ENCODE results near the gene CBX8.

CBX8 gene

GRCh38 chr17:79834565-79835469 lies 37.9 kb upstream of the CBX8 start:
- H3K9me3 ChIP-seq (ENCODE audit: control insufficient read depth, insufficient read depth, low read length), result no peaks in the 10 kb centered on the region
- DNase-seq (ENCODE audit: low read depth, low spot score), result no peak
- H3K36me3 ChIP-seq (ENCODE audit: control insufficient read depth, insufficient read depth, low read length), result no peaks in the 10 kb centered on the region
- H3K4me1 ChIP-seq (ENCODE audit: control insufficient read depth, insufficient read depth, low read length), result peaks cover 23% of the 10 kb centered on the region
- H3K4me3 ChIP-seq (ENCODE audit: low read length), result no peak overlapping the region
- H3K27ac ChIP-seq (ENCODE audit: low read length), result no peak overlapping the region
- H3K27me3 ChIP-seq (ENCODE audit: control insufficient read depth, insufficient read depth, low read length), result peaks cover 55% of the 10 kb centered on the region
- no CpG with 5 or more reads among the region's 61 CpGs for WGBS (ENCODE audit: insufficient coverage, insufficient read length)

DNA sequence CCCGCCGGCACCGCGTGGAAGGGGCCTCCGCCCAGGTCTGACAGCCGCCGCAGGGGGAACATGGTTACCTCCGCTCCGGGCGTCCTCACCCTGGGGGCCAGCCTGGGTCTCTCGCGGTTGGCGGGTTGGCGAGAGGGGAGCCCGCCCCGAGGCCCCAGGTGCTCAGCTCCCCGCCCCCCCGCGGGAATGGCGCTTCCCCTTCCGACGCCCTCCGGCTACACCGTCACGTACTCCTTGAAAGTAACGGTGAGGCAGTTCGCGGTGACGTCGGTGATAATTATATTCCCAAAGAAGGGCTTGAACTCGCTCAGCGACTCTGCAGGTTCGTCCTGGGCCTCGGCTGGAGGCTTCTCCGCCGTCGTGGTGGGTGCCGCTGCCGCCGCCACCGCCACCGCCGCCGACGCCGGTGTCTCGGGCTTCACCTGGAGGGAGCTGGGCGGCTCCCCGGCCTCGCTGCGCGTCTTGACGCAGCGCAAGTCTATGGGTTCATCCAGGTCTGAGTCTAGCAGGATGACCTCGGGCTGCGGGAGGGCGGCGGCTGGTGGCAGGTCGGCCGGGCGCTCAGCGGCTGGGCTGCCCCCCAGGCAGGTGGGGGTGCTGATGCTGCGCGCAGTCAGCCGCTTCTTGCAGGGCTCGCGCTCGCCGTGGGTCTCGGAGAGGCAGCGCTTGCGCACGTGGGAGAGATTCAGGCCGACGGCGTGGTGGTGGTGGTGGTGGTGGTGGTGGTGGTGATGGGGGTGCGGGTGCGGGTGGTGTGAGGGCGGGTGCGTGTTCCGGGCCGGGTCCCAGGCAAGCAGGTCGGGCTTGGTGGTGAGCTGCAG lies 37.1 kb upstream of the CBX8 start:
- Histone ChIP-seq H3K27ac (ENCODE audit: low read length) (no peak overlapping the region), H3K4me1 (ENCODE audit: control insufficient read depth, insufficient read depth, low read length) (peaks cover 23% of the 10 kb centered on the region), H3K36me3 (ENCODE audit: control insufficient read depth, insufficient read depth, low read length) (no peaks in the 10 kb centered on the region), H3K9me3 (ENCODE audit: control insufficient read depth, insufficient read depth, low read length) (no peaks in the 10 kb centered on the region), H3K27me3 (ENCODE audit: control insufficient read depth, insufficient read depth, low read length) (peaks cover 63% of the 10 kb centered on the region), H3K4me3 (ENCODE audit: low read length) (no peak overlapping the region)
- no CpG with 5 or more reads among the region's 83 CpGs for WGBS (ENCODE audit: insufficient coverage, insufficient read length)
- DNase-seq (ENCODE audit: low read depth, low spot score), result no peak

GRCh38 chr17:79833110-79833450 lies 36.2 kb upstream of the CBX8 start:
- no peaks in the 10 kb centered on the region for H3K36me3 ChIP-seq (ENCODE audit: control insufficient read depth, insufficient read depth, low read length)
- H3K27ac ChIP-seq (ENCODE audit: low read length), result no peak overlapping the region
- H3K9me3 ChIP-seq (ENCODE audit: control insufficient read depth, insufficient read depth, low read length), result no peaks in the 10 kb centered on the region
- peaks cover 64% of the 10 kb centered on the region for H3K27me3 ChIP-seq (ENCODE audit: control insufficient read depth, insufficient read depth, low read length)
- no peak overlapping the region for H3K4me3 ChIP-seq (ENCODE audit: low read length)
- peaks cover 23% of the 10 kb centered on the region for H3K4me1 ChIP-seq (ENCODE audit: control insufficient read depth, insufficient read depth, low read length)
- DNase-seq (ENCODE audit: low read depth, low spot score), result no peak
- no CpG with 5 or more reads among the region's 7 CpGs for WGBS (ENCODE audit: insufficient coverage, insufficient read length)

- Histone ChIP-seq H3K27ac (ENCODE audit: low read length) (no peak overlapping the region), H3K36me3 (ENCODE audit: control insufficient read depth, insufficient read depth, low read length) (no peaks in the 10 kb centered on the region), H3K9me3 (ENCODE audit: control insufficient read depth, insufficient read depth, low read length) (no peaks in the 10 kb centered on the region), H3K4me3 (ENCODE audit: low read length) (peak overlapping the region; percentile 18; the same call in 1 of the 2 replicates), H3K4me1 (ENCODE audit: control insufficient read depth, insufficient read depth, low read length) (peaks cover 21% of the 10 kb centered on the region), H3K27me3 (ENCODE audit: control insufficient read depth, insufficient read depth, low read length) (peaks cover 60% of the 10 kb centered on the region)
- no peak for DNase-seq (ENCODE audit: low read depth, low spot score)
- no CpG with 5 or more reads among the region's 72 CpGs for WGBS (ENCODE audit: insufficient coverage, insufficient read length)
These were observed 35.6 kb upstream of the CBX8 start for GRCh38 chr17:79832218-79833109.

GRCh38 chr17:79831265-79832217 lies 34.7 kb upstream of the CBX8 start:
- Histone ChIP-seq H3K4me3 (ENCODE audit: low read length) (peak overlapping the region; percentile 18; the same call in 1 of the 2 replicates), H3K36me3 (ENCODE audit: control insufficient read depth, insufficient read depth, low read length) (no peaks in the 10 kb centered on the region; the same call in 1 of the 2 replicates), H3K27ac (ENCODE audit: low read length) (no peak overlapping the region), H3K9me3 (ENCODE audit: control insufficient read depth, insufficient read depth, low read length) (no peaks in the 10 kb centered on the region), H3K4me1 (ENCODE audit: control insufficient read depth, insufficient read depth, low read length) (peaks cover 16% of the 10 kb centered on the region), H3K27me3 (ENCODE audit: control insufficient read depth, insufficient read depth, low read length) (peaks cover 58% of the 10 kb centered on the region)
- no CpG with 5 or more reads among the region's 33 CpGs for WGBS (ENCODE audit: insufficient coverage, insufficient read length)
- no peak for DNase-seq (ENCODE audit: low read depth, low spot score)

- no peak for DNase-seq (ENCODE audit: low read depth, low spot score)
- WGBS (ENCODE audit: insufficient coverage, insufficient read length), result no CpG with 5 or more reads among the region's 8 CpGs
- no peaks in the 10 kb centered on the region for H3K9me3 ChIP-seq (ENCODE audit: control insufficient read depth, insufficient read depth, low read length)
- no peak overlapping the region for H3K4me3 ChIP-seq (ENCODE audit: low read length)
- H3K36me3 ChIP-seq (ENCODE audit: control insufficient read depth, insufficient read depth, low read length), result no peaks in the 10 kb centered on the region; the same call in 1 of the 2 replicates
- peaks cover 55% of the 10 kb centered on the region for H3K27me3 ChIP-seq (ENCODE audit: control insufficient read depth, insufficient read depth, low read length)
- no peak overlapping the region for H3K27ac ChIP-seq (ENCODE audit: low read length)
- peaks cover 13% of the 10 kb centered on the region for H3K4me1 ChIP-seq (ENCODE audit: control insufficient read depth, insufficient read depth, low read length)
These were observed 33.9 kb upstream of the CBX8 start for GRCh38 chr17:79830763-79831264.

DNA sequence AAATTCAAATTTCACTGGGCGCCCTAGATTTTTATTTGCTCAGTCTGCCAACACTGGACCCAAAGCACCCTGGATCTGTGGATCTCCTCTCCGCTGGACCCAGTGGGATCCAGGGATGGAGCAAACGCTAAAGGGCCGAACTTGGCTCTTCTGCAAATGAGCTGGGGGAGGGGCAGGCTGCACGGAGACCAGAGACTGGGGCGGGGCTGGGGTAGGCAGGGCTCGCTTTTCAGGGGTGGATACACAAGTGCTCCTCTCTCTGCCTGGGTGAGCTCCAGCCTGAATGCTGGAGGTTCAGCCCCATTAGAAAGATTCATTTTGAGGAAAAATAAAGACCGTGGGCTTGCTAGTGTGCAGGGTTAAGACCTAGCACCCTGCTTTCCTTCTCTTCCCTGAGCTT lies 33.4 kb upstream of the CBX8 start:
- no peak overlapping the region for H3K27ac ChIP-seq (ENCODE audit: low read length)
- H3K9me3 ChIP-seq (ENCODE audit: control insufficient read depth, insufficient read depth, low read length), result no peaks in the 10 kb centered on the region
- H3K4me1 ChIP-seq (ENCODE audit: control insufficient read depth, insufficient read depth, low read length), result peaks cover 12% of the 10 kb centered on the region
- H3K27me3 ChIP-seq (ENCODE audit: control insufficient read depth, insufficient read depth, low read length), result peaks cover 53% of the 10 kb centered on the region
- H3K4me3 ChIP-seq (ENCODE audit: low read length), result no peak overlapping the region
- no CpG with 5 or more reads among the region's 8 CpGs for WGBS (ENCODE audit: insufficient coverage, insufficient read length)
- no peaks in the 10 kb centered on the region; the same call in 1 of the 2 replicates for H3K36me3 ChIP-seq (ENCODE audit: control insufficient read depth, insufficient read depth, low read length)
- no peak for DNase-seq (ENCODE audit: low read depth, low spot score)

GRCh38 chr17:79829457-79829856 lies 32.6 kb upstream of the CBX8 start:
- no peaks in the 10 kb centered on the region; the same call in 1 of the 2 replicates for H3K36me3 ChIP-seq (ENCODE audit: control insufficient read depth, insufficient read depth, low read length)
- no peak overlapping the region for H3K27ac ChIP-seq (ENCODE audit: low read length)
- DNase-seq (ENCODE audit: low read depth, low spot score), result no peak
- H3K9me3 ChIP-seq (ENCODE audit: control insufficient read depth, insufficient read depth, low read length), result no peaks in the 10 kb centered on the region
- H3K4me3 ChIP-seq (ENCODE audit: low read length), result no peak overlapping the region
- H3K27me3 ChIP-seq (ENCODE audit: control insufficient read depth, insufficient read depth, low read length), result peaks cover 46% of the 10 kb centered on the region
- no CpG with 5 or more reads among the region's 2 CpGs for WGBS (ENCODE audit: insufficient coverage, insufficient read length)
- H3K4me1 ChIP-seq (ENCODE audit: control insufficient read depth, insufficient read depth, low read length), result peaks cover 8% of the 10 kb centered on the region

DNA sequence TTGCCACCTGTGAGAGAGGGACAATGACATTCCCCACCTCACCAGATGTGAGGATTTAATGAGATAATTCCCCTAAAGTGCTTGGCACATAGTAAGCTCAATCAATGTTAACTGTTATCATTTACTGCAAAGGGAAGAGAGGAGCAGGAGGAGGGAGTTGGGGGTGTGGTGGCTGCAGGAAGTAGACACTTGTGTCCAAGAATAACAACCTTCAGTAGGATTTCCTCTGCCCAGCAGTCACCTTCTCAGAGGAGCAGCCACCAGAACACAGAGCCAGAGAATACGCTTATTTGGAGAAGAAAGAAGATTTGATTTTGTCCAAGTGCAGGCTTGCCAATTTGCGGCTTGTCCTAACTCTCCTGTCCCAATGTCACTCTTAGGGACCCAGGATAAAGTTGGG lies 32.1 kb upstream of the CBX8 start:
- peaks cover 7% of the 10 kb centered on the region for H3K4me1 ChIP-seq (ENCODE audit: control insufficient read depth, insufficient read depth, low read length)
- DNase-seq (ENCODE audit: low read depth, low spot score), result no peak
- H3K27me3 ChIP-seq (ENCODE audit: control insufficient read depth, insufficient read depth, low read length), result peaks cover 42% of the 10 kb centered on the region
- H3K27ac ChIP-seq (ENCODE audit: low read length), result no peak overlapping the region
- no CpG with 5 or more reads among the region's 2 CpGs for WGBS (ENCODE audit: insufficient coverage, insufficient read length)
- H3K9me3 ChIP-seq (ENCODE audit: control insufficient read depth, insufficient read depth, low read length), result no peaks in the 10 kb centered on the region
- no peaks in the 10 kb centered on the region; the same call in 1 of the 2 replicates for H3K36me3 ChIP-seq (ENCODE audit: control insufficient read depth, insufficient read depth, low read length)
- H3K4me3 ChIP-seq (ENCODE audit: low read length), result no peak overlapping the region

Measured in iPS DF 6.9 (cell line).